ENCODE data around the gene CTF1.
A peak's percentile ranks its signal among the peaks of the same experiment; 100 is the strongest.

CTF1 gene

GRCh38 chr16:30876867-30877266 is 19.5 kb upstream of the CTF1 start:
- H3K9ac ChIP-seq (ENCODE audit: low read depth, low read length, poor library complexity, severe bottlenecking) = peak overlapping the region; percentile 97
- H3K4me3 ChIP-seq (ENCODE audit: low read length, poor library complexity, severe bottlenecking) = peak overlapping the region; percentile 89
- TF ChIP-seq EZH2phosphoT487 (IDR thresholded peaks at IDR 0.05; ENCODE audit: borderline replicate concordance) = no peak
- TF ChIP-seq CTCF (conservative IDR thresholded peaks at IDR 0.05; ENCODE audit: low read length) = no peak

GRCh38 chr16:30882429-30883310 is 13.7 kb upstream of the CTF1 start:
- Histone ChIP-seq H3K9me3 (ENCODE audit: insufficient read depth, low read depth, low read length) (no peaks in the 10 kb centered on the region), H3K4me3 (ENCODE audit: low read length, poor library complexity, severe bottlenecking) (no peak overlapping the region), H3K9ac (ENCODE audit: low read depth, low read length, poor library complexity, severe bottlenecking) (no peak overlapping the region), H3K79me2 (ENCODE audit: insufficient read depth, low read length) (peaks cover 12% of the 10 kb centered on the region), H4K20me1 (ENCODE audit: insufficient read depth, low read length, poor library complexity, severe bottlenecking) (no peaks in the 10 kb centered on the region), H2AFZ (ENCODE audit: low read length) (no peak overlapping the region), H3K36me3 (ENCODE audit: insufficient read depth, low read length) (no peaks in the 10 kb centered on the region), H3K27me3 (ENCODE audit: insufficient read depth, low read length, poor library complexity, severe bottlenecking) (no peaks in the 10 kb centered on the region), H3K4me1 (ENCODE audit: insufficient read depth, low read length, poor library complexity, severe bottlenecking) (no peaks in the 10 kb centered on the region), H3K4me2 (ENCODE audit: low read depth, low read length, poor library complexity, severe bottlenecking) (no peak overlapping the region), H3K9me2 (replicated peaks; ENCODE audit: low read depth, low read length) (no peaks in the 10 kb centered on the region), H3F3A (ENCODE audit: low read depth) (no peaks in the 10 kb centered on the region; the same call in 1 of the 2 replicates)
- TF ChIP-seq CTCF (conservative IDR thresholded peaks at IDR 0.05; ENCODE audit: low read length) (no peak), EZH2phosphoT487 (IDR thresholded peaks at IDR 0.05; ENCODE audit: borderline replicate concordance) (no peak)

More at GRCh38 chr16:30876867-30877266, 19.5 kb upstream of the CTF1 start:
- no peaks in the 10 kb centered on the region for H3K27me3 ChIP-seq (ENCODE audit: insufficient read depth, low read length, poor library complexity, severe bottlenecking)
- peaks cover 45% of the 10 kb centered on the region for H3K79me2 ChIP-seq (ENCODE audit: insufficient read depth, low read length)
- H3K4me1 ChIP-seq (ENCODE audit: insufficient read depth, low read length, poor library complexity, severe bottlenecking) = peaks cover 12% of the 10 kb centered on the region
- no peaks in the 10 kb centered on the region for H3K9me3 ChIP-seq (ENCODE audit: insufficient read depth, low read depth, low read length)
- no peak overlapping the region for H2AFZ ChIP-seq (ENCODE audit: low read length)
- H4K20me1 ChIP-seq (ENCODE audit: insufficient read depth, low read length, poor library complexity, severe bottlenecking) = no peaks in the 10 kb centered on the region
- H3K4me2 ChIP-seq (ENCODE audit: low read depth, low read length, poor library complexity, severe bottlenecking) = peak overlapping the region; percentile 97
- H3K36me3 ChIP-seq (ENCODE audit: insufficient read depth, low read length) = no peaks in the 10 kb centered on the region
- H3K9me2 ChIP-seq (replicated peaks; ENCODE audit: low read depth, low read length) = no peaks in the 10 kb centered on the region
- no peaks in the 10 kb centered on the region; the same call in 1 of the 2 replicates for H3F3A ChIP-seq (ENCODE audit: low read depth)

GRCh38 chr16:30884760-30885159 is 11.7 kb upstream of the CTF1 start:
- no peaks in the 10 kb centered on the region for H4K20me1 ChIP-seq (ENCODE audit: insufficient read depth, low read length, poor library complexity, severe bottlenecking)
- no peaks in the 10 kb centered on the region; the same call in 1 of the 2 replicates for H3F3A ChIP-seq (ENCODE audit: low read depth)
- no peaks in the 10 kb centered on the region; the same call in 1 of the 2 replicates for H3K36me3 ChIP-seq (ENCODE audit: insufficient read depth, low read length)
- no peaks in the 10 kb centered on the region for H3K9me3 ChIP-seq (ENCODE audit: insufficient read depth, low read depth, low read length)
- no peaks in the 10 kb centered on the region for H3K9me2 ChIP-seq (replicated peaks; ENCODE audit: low read depth, low read length)
- H3K4me3 ChIP-seq (ENCODE audit: low read length, poor library complexity, severe bottlenecking) = no peak overlapping the region
- H3K79me2 ChIP-seq (ENCODE audit: insufficient read depth, low read length) = no peaks in the 10 kb centered on the region
- H3K4me1 ChIP-seq (ENCODE audit: insufficient read depth, low read length, poor library complexity, severe bottlenecking) = no peaks in the 10 kb centered on the region
- H2AFZ ChIP-seq (ENCODE audit: low read length) = no peak overlapping the region
- no peak overlapping the region for H3K4me2 ChIP-seq (ENCODE audit: low read depth, low read length, poor library complexity, severe bottlenecking)
- no peak overlapping the region for H3K9ac ChIP-seq (ENCODE audit: low read depth, low read length, poor library complexity, severe bottlenecking)
- H3K27me3 ChIP-seq (ENCODE audit: insufficient read depth, low read length, poor library complexity, severe bottlenecking) = no peaks in the 10 kb centered on the region
- TF ChIP-seq EZH2phosphoT487 (IDR thresholded peaks at IDR 0.05; ENCODE audit: borderline replicate concordance) (no peak), CTCF (conservative IDR thresholded peaks at IDR 0.05; ENCODE audit: low read length) (no peak)

Measured in Loucy (cell line).